ENCODE measurements around the gene KIAA0930. TPM values are rescaled to one million over a fixed set of nuclear protein-coding genes. Genes with fewer than 3 reads are reported as not detected.

Gene KIAA0930
- total RNA-seq, 1 donor from 2014 or later, result 42.5 TPM

- no peaks in the 10 kb centered on the region for H3K27me3 ChIP-seq
- H3K4me3 ChIP-seq, result no peak overlapping the region
- peak in 1 of 2 donors; percentile 72 for DNase-seq (ENCODE audit: extremely low spot score in 2 of 2)
- H3K27ac ChIP-seq, result no peak overlapping the region
- H3K9me3 ChIP-seq, result no peaks in the 10 kb centered on the region
- no peak for TF ChIP-seq CTCF (IDR thresholded peaks at IDR 0.05)
- TF ChIP-seq POLR2AphosphoS5 (IDR thresholded peaks at IDR 0.05; ENCODE audit: insufficient read depth in 1 of 2, low read depth in 1 of 2), result no peak
- no peak for TF ChIP-seq POLR2A (IDR thresholded peaks at IDR 0.05)
- intact Hi-C loops (cut with DNase I), result no loop called here
- H3K4me1 ChIP-seq, result no peaks in the 10 kb centered on the region
- peaks cover 0 to 66% of the 10 kb centered on the region in 2 donors for H3K36me3 ChIP-seq
Measured at GRCh38 chr22:45202333-45203149, 38.2 kb downstream of the KIAA0930 start.

- Histone ChIP-seq H3K9me3 (no peaks in the 10 kb centered on the region), H3K36me3 (peaks cover 0 to 73% of the 10 kb centered on the region in 2 donors), H3K4me3 (no peak overlapping the region), H3K27ac (no peak overlapping the region), H3K4me1 (no peaks in the 10 kb centered on the region), H3K27me3 (no peaks in the 10 kb centered on the region)
- DNase-seq (ENCODE audit: extremely low spot score in 2 of 2), result no peak
- intact Hi-C loops (cut with DNase I), result no loop called here
- TF ChIP-seq POLR2A (IDR thresholded peaks at IDR 0.05) (no peak), CTCF (IDR thresholded peaks at IDR 0.05) (no peak), POLR2AphosphoS5 (IDR thresholded peaks at IDR 0.05; ENCODE audit: insufficient read depth in 1 of 2, low read depth in 1 of 2) (no peak)
Measured at GRCh38 chr22:45201678-45202332, 38.9 kb downstream of the KIAA0930 start.

GRCh38 chr22:45200860-45201511, 39.7 kb downstream of the KIAA0930 start:
- Histone ChIP-seq H3K27me3 (no peaks in the 10 kb centered on the region), H3K36me3 (peaks cover 0 to 81% of the 10 kb centered on the region in 2 donors), H3K27ac (no peak overlapping the region), H3K4me1 (no peaks in the 10 kb centered on the region), H3K9me3 (no peaks in the 10 kb centered on the region), H3K4me3 (no peak overlapping the region)
- intact Hi-C loops (cut with DNase I), result no loop called here
- DNase-seq (ENCODE audit: extremely low spot score in 2 of 2), result peak in 1 of 2 donors; percentile 93
- TF ChIP-seq POLR2A (IDR thresholded peaks at IDR 0.05) (no peak), CTCF (IDR thresholded peaks at IDR 0.05) (no peak)

- Histone ChIP-seq H3K9me3 (no peaks in the 10 kb centered on the region), H3K4me3 (no peak overlapping the region), H3K27ac (no peak overlapping the region), H3K4me1 (no peaks in the 10 kb centered on the region), H3K36me3 (peaks cover 0 to 81% of the 10 kb centered on the region in 2 donors), H3K27me3 (no peaks in the 10 kb centered on the region)
- TF ChIP-seq POLR2A (IDR thresholded peaks at IDR 0.05), result no peak
- intact Hi-C loops (cut with DNase I), result no loop called here
- peak in 1 of 2 donors; percentile 87 for DNase-seq (ENCODE audit: extremely low spot score in 2 of 2)
Measured at GRCh38 chr22:45200230-45200629, 40.5 kb downstream of the KIAA0930 start.

GRCh38 chr22:45199723-45200122, 41.0 kb downstream of the KIAA0930 start:
- no peak overlapping the region for H3K4me3 ChIP-seq
- TF ChIP-seq POLR2AphosphoS5 (IDR thresholded peaks at IDR 0.05; ENCODE audit: insufficient read depth in 1 of 2, low read depth in 1 of 2) (no peak), POLR2A (IDR thresholded peaks at IDR 0.05) (no peak)
- no peak for DNase-seq (ENCODE audit: extremely low spot score in 2 of 2)
- no peaks in the 10 kb centered on the region for H3K9me3 ChIP-seq
- peaks cover 0 to 78% of the 10 kb centered on the region in 2 donors for H3K36me3 ChIP-seq
- H3K4me1 ChIP-seq, result no peaks in the 10 kb centered on the region
- H3K27ac ChIP-seq, result no peak overlapping the region
- H3K27me3 ChIP-seq, result no peaks in the 10 kb centered on the region
- intact Hi-C loops (cut with DNase I), result no loop called here
